Loucy (cell line): ENCODE results near the gene HLA-DMA.
A peak's percentile ranks its signal among the peaks of the same experiment; 100 is the strongest.

Source experiments
- H2AFZ ChIP-seq: fragments of 200-600 bp; sonication (generic); 2 replicates; pipeline ENCODE4 v1.6.0; 2016; ENCODE audit warnings: antibody characterized with exemption, mild to moderate bottlenecking, low read length, moderate library complexity
- H3F3A ChIP-seq: fragments of 200-600 bp; 2 replicates; pipeline ENCODE4 v1.6.0; 2016; ENCODE audit warnings: antibody characterized with exemption, low read depth, mild to moderate bottlenecking
- H3K27me3 ChIP-seq: fragments of 200-600 bp; sonication (generic); 2 replicates; pipeline ENCODE4 v1.6.1; 2014; ENCODE audit warnings: low read length, mild to moderate bottlenecking; ENCODE audit not compliant: insufficient read depth, poor library complexity, severe bottlenecking
- H3K36me3 ChIP-seq: fragments of 200-600 bp; sonication (generic); 2 replicates; pipeline ENCODE4 v1.6.1; 2016; ENCODE audit warnings: low read length; ENCODE audit not compliant: insufficient read depth
- H3K4me1 ChIP-seq: fragments of 200-600 bp; sonication (generic); 2 replicates; pipeline ENCODE4 v1.5.1; 2014; ENCODE audit warnings: low read length, mild to moderate bottlenecking; ENCODE audit not compliant: insufficient read depth, poor library complexity, severe bottlenecking
- H3K4me2 ChIP-seq: fragments of 200-600 bp; sonication (generic); 2 replicates; pipeline ENCODE4 v1.6.0; 2014; ENCODE audit warnings: antibody characterized with exemption, low read length, low read depth, mild to moderate bottlenecking; ENCODE audit not compliant: poor library complexity, severe bottlenecking
- H3K4me3 ChIP-seq: fragments of 200-600 bp; sonication (generic); 2 replicates; pipeline ENCODE4 v1.5.1; 2014; ENCODE audit warnings: low read length, mild to moderate bottlenecking, mixed read lengths; ENCODE audit not compliant: poor library complexity, severe bottlenecking
- H3K79me2 ChIP-seq: fragments of 200-600 bp; sonication (generic); 2 replicates; pipeline ENCODE4 v1.6.1; 2014; ENCODE audit warnings: low read length; ENCODE audit not compliant: insufficient read depth
- H3K9ac ChIP-seq: fragments of 200-600 bp; sonication (generic); 2 replicates; pipeline ENCODE4 v1.6.0; 2014; ENCODE audit warnings: mild to moderate bottlenecking, low read depth, low read length, moderate library complexity; ENCODE audit not compliant: poor library complexity, severe bottlenecking
- H3K9me2 ChIP-seq: fragments of 200-600 bp; sonication (generic); replicated peaks from 2 replicates; pipeline ENCODE4 v1.6.1; 2016; ENCODE audit warnings: low read depth, low read length, mixed read lengths
- H3K9me3 ChIP-seq: fragments of 200-600 bp; sonication (generic); 2 replicates; pipeline ENCODE4 v1.6.1; 2014; ENCODE audit warnings: mild to moderate bottlenecking, antibody characterized with exemption, low read length, low read depth; ENCODE audit not compliant: insufficient read depth
- H4K20me1 ChIP-seq: fragments of 200-600 bp; sonication (generic); 2 replicates; pipeline ENCODE4 v1.6.0; 2014; ENCODE audit warnings: antibody characterized with exemption, low read length, mild to moderate bottlenecking; ENCODE audit not compliant: insufficient read depth, poor library complexity, severe bottlenecking
- EZH2phosphoT487 ChIP-seq: fragments of 200-600 bp; IDR thresholded peaks from 2 replicates; pipeline ENCODE4 v1.6.1; 2018; ENCODE audit warnings: antibody characterized with exemption, mild to moderate bottlenecking, moderate library complexity, borderline replicate concordance
- TF ChIP-seq, protein P1 (sequence below): fragments of 200-600 bp; sonication (generic); conservative IDR thresholded peaks from 2 replicates; pipeline ENCODE4 v1.5.1; 2014; ENCODE audit warnings: mild to moderate bottlenecking, antibody characterized with exemption, low read length

HLA-DMA gene

DNA sequence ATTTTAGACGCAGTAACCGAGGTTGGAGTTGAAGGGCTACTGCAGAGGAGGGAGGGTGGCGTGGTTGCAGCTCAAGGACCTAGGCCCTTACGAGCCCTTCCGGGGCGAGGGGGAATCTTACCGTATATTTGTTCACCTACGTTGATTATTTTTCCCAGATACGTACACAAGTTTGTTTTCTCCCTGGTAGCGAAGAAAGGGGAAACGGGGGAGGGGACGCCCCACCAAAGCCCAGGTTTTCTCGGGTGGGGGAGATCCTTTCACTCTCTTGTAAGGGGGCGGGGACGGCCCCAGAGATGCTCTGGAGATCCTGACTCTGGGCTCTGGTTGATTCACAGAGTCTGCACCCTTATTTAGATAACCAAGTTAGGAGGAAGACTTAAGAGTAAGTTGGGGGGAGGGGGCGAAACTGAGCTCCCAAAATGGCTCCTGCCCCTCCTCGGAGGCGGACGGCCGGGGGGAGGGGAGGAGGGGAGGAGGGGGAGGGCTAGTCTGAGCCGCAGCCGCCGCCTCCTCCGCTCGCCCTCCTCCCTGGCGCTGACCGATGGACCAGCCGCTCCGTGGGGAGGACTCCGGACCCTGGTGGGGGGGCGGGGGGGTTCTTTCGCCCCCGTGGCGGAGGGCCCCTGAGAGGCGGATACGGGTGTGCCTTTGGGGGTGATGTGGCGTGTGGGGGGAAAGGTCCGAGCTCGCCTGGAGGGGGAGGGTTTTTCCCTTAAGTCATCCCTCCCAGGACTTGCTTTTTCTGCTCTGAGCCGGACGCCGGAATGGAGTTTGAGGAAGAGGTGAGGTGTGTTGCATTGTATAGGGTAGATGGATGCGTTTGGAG is 17.7 kb upstream of the HLA-DMA start:
- Histone ChIP-seq H4K20me1 (peaks cover 37% of the 10 kb centered on the region), H3K36me3 (peaks cover 40% of the 10 kb centered on the region), H2AFZ (no peak overlapping the region), H3K27me3 (peaks cover 42% of the 10 kb centered on the region), H3K9me3 (no peaks in the 10 kb centered on the region), H3K9me2 (no peaks in the 10 kb centered on the region), H3K4me3 (peak overlapping the region; percentile 96), H3F3A (peaks cover 16% of the 10 kb centered on the region; the same call in 1 of the 2 replicates), H3K9ac (peak overlapping the region; percentile 100), H3K79me2 (peaks cover 85% of the 10 kb centered on the region), H3K4me1 (peaks cover 28% of the 10 kb centered on the region), H3K4me2 (peak overlapping the region; percentile 98)
- TF ChIP-seq EZH2phosphoT487 = no peak
- TF ChIP-seq, protein P1, sequence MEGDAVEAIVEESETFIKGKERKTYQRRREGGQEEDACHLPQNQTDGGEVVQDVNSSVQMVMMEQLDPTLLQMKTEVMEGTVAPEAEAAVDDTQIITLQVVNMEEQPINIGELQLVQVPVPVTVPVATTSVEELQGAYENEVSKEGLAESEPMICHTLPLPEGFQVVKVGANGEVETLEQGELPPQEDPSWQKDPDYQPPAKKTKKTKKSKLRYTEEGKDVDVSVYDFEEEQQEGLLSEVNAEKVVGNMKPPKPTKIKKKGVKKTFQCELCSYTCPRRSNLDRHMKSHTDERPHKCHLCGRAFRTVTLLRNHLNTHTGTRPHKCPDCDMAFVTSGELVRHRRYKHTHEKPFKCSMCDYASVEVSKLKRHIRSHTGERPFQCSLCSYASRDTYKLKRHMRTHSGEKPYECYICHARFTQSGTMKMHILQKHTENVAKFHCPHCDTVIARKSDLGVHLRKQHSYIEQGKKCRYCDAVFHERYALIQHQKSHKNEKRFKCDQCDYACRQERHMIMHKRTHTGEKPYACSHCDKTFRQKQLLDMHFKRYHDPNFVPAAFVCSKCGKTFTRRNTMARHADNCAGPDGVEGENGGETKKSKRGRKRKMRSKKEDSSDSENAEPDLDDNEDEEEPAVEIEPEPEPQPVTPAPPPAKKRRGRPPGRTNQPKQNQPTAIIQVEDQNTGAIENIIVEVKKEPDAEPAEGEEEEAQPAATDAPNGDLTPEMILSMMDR = no peak

DNA sequence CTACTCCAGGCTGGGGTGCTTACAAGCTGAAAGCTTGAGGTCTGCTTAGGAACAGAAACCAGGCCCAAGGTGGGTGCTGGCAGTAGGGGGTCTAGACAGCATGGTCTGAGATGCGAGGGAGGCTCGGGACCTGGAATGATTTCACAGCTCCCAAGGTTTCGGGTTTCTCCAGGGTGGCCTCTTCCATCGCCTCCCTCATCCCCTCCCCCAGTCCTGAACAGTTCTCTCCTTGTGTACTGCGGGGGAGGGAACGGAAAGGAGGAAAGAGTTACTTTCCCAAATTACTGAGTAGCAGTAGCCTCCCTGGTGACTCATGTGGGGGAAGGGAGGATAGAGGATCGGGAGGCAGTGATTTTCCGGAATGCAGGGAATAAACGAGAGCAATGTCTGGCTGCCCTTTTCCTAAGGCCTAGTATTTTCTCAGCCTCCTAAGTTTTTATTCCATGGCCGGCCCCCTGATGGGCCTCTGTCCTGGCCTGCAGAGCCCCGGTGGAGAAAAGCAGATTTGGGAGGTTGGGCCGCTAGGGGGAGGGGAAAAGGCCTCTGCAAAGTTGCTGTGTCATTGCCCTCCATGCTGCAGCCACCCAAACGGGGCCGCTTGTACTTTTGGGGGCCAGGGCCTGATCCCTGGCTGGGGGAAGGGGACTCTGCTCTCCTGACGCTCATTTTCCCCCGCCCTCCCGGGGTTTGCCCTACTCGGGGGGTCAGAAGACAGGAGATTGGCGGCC is 17.0 kb upstream of the HLA-DMA start:
- Histone ChIP-seq H2AFZ (no peak overlapping the region), H3F3A (peaks cover 16% of the 10 kb centered on the region; the same call in 1 of the 2 replicates), H3K27me3 (peaks cover 42% of the 10 kb centered on the region), H3K79me2 (peaks cover 81% of the 10 kb centered on the region), H3K4me1 (peaks cover 23% of the 10 kb centered on the region), H3K4me2 (peak overlapping the region; percentile 98), H4K20me1 (peaks cover 30% of the 10 kb centered on the region), H3K36me3 (peaks cover 32% of the 10 kb centered on the region), H3K4me3 (peak overlapping the region; percentile 96), H3K9me2 (no peaks in the 10 kb centered on the region), H3K9me3 (no peaks in the 10 kb centered on the region), H3K9ac (peak overlapping the region; percentile 100)
- TF ChIP-seq EZH2phosphoT487 = no peak
- TF ChIP-seq, protein P1 = peak; percentile 42

DNA sequence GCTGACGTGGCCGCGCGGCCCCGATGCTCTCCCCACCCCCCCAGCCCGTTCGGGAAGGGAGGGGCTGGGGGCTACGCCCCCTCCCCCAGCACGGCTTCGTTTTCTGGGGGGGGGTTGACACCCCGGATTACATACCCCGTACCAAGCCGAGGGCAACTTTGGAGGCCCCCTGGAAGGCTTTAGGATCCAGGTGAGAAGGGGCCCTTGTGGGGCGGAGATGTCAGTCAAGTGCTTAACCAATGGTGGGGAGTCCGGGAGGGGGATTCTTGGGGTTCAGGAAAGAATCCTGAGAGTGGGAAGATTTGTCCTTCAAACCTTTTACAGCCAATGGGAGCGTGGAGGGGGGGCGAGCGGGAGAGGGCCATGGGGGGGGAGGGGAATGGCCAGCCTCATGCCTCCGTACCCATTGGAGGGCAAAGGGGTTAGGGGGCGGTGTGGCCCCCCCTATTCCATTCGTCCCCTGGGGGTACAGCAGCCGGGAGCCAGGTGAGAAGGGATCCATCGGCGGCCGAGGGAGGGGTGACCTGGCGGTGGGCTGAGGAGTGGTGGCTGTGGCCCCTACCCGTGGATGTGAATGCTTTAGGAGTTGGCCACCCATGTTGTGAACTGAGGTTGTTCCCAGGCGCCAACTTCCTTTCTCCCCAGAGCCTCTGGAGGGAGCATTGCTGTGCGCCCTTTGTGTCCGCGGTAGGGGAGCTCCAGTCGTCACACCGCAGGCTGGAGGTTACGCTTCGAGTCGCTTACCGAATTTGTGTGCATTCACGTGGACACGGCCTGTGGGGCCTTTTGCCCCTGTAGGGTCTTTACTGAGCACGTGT is 16.2 kb upstream of the HLA-DMA start:
- peaks cover 73% of the 10 kb centered on the region for H3K79me2 ChIP-seq
- H4K20me1 ChIP-seq = peaks cover 22% of the 10 kb centered on the region
- peaks cover 20% of the 10 kb centered on the region for H3K4me1 ChIP-seq
- H3K36me3 ChIP-seq = peaks cover 25% of the 10 kb centered on the region
- H3K9ac ChIP-seq = peak overlapping the region; percentile 100
- H3K27me3 ChIP-seq = peaks cover 35% of the 10 kb centered on the region
- H3K4me3 ChIP-seq = peak overlapping the region; percentile 96
- H3K9me3 ChIP-seq = no peaks in the 10 kb centered on the region
- H2AFZ ChIP-seq = peak overlapping the region; percentile 48; the same call in 1 of the 2 replicates
- TF ChIP-seq, protein P1 = 0 out of 2 replicates have a peak, but pooled peaks have one; percentile 21
- TF ChIP-seq EZH2phosphoT487 = no peak
- H3F3A ChIP-seq = peaks cover 16% of the 10 kb centered on the region; the same call in 1 of the 2 replicates
- H3K4me2 ChIP-seq = peak overlapping the region; percentile 98
- H3K9me2 ChIP-seq = no peaks in the 10 kb centered on the region
